GM10248 (cell line): ENCODE results near the gene PLCB3.

Source experiments
- CTCF ChIA-PET: fragments of 300-600 bp; sonication (Branson Sonifier 250); formaldehyde crosslinking; extraction: SDS; loops from one replicate; lab custom pipeline; 2021; ENCODE audit warnings: antibody characterized with exemption; lab: Yijun Ruan, JAX
- POLR2A ChIA-PET: fragments of 350-650 bp; sonication (Branson Sonifier 250); formaldehyde crosslinking; extraction: SDS; loops from one replicate; lab custom pipeline; 2020; ENCODE audit warnings: antibody characterized with exemption; lab: Yijun Ruan, JAX
- DNase-seq: peaks from one replicate; pipeline ENCODE4 v3.0.0; 2012; ENCODE audit errors: extremely low spot score
- TF ChIP-seq, protein P1 (sequence below): IDR thresholded peaks from 2 replicates; pipeline ENCODE4 v1.5.1; 2012; ENCODE audit warnings: mild to moderate bottlenecking, low read depth; ENCODE audit errors: extremely low read depth, missing control alignments, control extremely low read depth

PLCB3 gene

DNA sequence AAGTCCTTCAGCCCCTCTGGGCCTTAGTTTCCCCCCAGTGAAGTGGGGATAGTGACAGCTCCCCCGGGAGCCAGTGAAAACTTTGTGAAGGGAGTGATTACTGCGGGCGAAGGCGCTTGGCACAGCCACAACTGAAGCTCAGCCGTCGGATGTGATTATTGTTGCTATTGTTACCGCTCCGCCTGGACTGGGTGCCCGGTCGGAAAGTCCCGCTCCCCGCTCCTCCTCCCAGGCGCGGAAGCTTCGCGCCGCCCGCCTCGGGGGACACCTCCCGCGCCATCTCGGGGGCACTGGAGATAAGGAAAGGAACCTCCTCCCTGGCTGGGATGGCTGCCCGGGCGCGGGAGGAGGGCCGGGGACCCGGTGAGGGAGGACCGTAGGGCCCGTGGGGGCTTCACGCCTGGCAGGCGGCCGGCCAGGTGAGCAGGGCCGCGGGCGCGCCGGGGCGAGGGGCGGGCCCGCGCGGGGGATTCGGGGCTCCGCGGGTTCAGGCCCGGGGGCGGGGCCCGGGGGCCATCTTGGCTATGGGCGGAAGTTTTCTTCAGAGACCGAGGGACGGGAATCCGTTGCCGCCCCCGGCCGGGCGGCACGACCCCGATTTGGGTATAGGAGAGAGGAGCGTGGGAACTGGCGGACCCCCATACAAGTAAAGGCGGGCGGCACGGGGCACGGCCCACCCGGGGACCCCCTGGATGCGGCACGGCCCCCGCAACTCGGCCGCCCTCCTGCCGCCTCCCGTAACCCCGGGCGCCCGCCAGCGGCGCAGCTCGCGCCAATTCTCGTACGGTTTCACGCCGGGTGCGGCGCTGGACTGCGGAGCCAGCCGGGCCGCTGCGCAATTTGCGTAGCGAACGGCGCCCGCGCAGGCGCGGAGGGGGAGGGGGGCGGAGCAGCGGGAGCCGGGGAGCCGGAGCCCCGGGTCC lies 33.9 kb downstream of the PLCB3 start, which contains the start of gene GPR137:
Gene GPR137, plus strand, starts transcription at position 887 of the 923 bp plus-strand sequence. CDS start 677 bp downstream, outside the sequence.
- CTCF ChIA-PET, result interaction anchor here (1.2 to 14.3 kb wide), 4 partner anchors 13 to 80 kb away, joined by 3 to 186 read pairs (median 14); partner anchors contain the start of genes CATSPERZ and ESRRA
- POLR2A ChIA-PET, result interaction anchor here (0.6 to 2.7 kb wide), 5 partner anchors 14 to 100 kb away, joined by 3 to 11 read pairs (median 4); partner anchors contain the start of genes NUDT22 and STIP1
- TF ChIP-seq, protein P1, sequence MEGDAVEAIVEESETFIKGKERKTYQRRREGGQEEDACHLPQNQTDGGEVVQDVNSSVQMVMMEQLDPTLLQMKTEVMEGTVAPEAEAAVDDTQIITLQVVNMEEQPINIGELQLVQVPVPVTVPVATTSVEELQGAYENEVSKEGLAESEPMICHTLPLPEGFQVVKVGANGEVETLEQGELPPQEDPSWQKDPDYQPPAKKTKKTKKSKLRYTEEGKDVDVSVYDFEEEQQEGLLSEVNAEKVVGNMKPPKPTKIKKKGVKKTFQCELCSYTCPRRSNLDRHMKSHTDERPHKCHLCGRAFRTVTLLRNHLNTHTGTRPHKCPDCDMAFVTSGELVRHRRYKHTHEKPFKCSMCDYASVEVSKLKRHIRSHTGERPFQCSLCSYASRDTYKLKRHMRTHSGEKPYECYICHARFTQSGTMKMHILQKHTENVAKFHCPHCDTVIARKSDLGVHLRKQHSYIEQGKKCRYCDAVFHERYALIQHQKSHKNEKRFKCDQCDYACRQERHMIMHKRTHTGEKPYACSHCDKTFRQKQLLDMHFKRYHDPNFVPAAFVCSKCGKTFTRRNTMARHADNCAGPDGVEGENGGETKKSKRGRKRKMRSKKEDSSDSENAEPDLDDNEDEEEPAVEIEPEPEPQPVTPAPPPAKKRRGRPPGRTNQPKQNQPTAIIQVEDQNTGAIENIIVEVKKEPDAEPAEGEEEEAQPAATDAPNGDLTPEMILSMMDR, result peak; percentile 6
- DNase-seq, result peak; percentile 94

DNA sequence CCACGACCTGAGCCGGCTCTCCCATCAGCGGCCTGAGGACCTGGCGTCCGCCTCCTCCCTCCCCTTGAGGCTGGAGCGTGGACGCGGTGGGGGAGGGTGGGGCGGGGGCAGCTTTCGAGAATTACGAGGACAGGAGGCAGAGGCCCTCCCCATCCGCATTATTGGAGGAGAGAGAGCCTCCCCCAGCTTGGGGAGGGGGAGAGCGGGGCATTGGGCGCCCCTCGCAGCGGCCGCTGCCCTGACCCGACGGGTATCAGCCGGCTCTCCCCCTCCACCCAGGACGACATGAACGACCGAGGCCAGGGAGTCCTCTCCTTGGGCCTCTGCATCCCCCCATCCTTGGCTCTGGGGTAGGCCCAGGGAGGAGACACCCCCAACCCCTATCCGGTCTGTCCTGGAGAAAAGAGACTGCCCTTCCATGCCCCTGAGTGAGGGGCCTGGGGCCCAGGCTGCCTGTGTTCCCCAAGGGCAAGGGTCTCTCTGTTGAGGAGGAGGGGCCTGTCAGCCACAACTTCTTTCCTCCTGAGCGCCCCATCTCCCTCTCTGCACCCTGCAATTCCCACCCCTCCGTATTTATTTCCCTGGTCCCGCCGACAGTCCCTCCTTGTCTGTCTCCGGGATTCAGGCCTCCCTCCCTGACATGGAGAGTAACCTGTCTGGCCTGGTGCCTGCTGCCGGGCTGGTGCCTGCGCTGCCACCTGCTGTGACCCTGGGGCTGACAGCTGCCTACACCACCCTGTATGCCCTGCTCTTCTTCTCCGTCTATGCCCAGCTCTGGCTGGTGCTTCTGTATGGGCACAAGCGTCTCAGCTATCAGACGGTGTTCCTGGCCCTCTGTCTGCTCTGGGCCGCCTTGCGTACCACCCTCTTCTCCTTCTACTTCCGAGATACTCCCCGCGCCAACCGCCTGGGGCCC lies 34.8 kb downstream of the PLCB3 start:
- no peak for DNase-seq
- ChIA-PET POLR2A (interaction anchor here (0.6 kb wide), 1 partner anchor 15 kb away, joined by 4 read pairs; no protein-coding TSS in a partner anchor), CTCF (interaction anchor here (1.3 to 14.3 kb wide), 3 partner anchors 17 to 81 kb away, joined by 3 to 186 read pairs (median 6); partner anchors contain the start of genes CATSPERZ and ESRRA)
- TF ChIP-seq, protein P1, result peak; percentile 19

DNA sequence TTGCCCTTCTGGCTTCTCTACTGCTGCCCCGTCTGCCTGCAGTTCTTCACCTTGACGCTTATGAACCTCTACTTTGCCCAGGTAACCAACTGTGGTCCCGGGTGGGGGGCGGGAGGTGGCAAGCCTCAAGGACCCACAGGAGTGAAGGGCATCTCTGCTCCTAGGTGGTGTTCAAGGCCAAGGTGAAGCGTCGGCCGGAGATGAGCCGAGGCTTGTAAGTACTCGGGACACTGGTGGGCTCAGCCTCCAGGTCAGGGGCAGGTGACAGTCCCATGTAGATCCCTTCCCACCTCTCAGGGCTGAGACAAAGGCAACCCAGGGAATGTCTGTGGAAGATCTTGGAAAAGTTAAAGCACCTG lies 35.5 kb downstream of the PLCB3 start:
- CTCF ChIA-PET, result interaction anchor here (1.3 to 14.3 kb wide), 2 partner anchors 16 to 24 kb away, joined by 3 to 186 read pairs; partner anchors contain the start of genes CATSPERZ and ESRRA
- no peak for DNase-seq
- POLR2A ChIA-PET, result no interaction called here
- TF ChIP-seq, protein P1, result no peak

DNA sequence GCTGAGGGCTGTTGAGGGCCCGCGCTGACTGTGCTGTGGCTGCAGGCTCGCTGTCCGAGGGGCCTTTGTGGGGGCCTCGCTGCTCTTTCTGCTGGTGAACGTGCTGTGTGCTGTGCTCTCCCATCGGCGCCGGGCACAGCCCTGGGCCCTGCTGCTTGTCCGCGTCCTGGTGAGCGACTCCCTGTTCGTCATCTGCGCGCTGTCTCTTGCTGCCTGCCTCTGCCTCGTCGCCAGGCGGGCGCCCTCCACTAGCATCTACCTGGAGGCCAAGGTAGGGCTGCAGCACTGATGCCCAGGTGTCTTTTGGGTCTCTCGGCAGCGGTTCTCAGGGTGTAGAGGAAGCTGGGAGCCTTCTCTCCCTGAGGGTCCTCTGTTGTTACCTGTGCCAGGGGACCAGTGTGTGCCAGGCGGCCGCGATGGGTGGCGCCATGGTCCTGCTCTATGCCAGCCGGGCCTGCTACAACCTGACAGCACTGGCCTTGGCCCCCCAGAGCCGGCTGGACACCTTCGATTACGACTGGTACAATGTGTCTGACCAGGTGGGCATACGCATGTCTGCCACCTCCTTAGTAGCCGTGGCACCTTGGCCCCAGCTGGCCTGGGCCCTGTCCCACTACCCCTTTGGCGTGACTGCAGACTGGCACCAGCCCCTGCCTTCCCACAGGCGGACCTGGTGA lies 36.5 kb downstream of the PLCB3 start:
- POLR2A ChIA-PET, result interaction anchor here (0.6 kb wide), 1 partner anchor 22 kb away, joined by 3 read pairs; no protein-coding TSS in a partner anchor
- DNase-seq, result no peak
- TF ChIP-seq, protein P1, result no peak
- CTCF ChIA-PET, result interaction anchor here (1.0 to 14.3 kb wide), 3 partner anchors 9 to 23 kb away, joined by 3 to 186 read pairs (median 3); partner anchors contain the start of genes CATSPERZ and ESRRA

DNA sequence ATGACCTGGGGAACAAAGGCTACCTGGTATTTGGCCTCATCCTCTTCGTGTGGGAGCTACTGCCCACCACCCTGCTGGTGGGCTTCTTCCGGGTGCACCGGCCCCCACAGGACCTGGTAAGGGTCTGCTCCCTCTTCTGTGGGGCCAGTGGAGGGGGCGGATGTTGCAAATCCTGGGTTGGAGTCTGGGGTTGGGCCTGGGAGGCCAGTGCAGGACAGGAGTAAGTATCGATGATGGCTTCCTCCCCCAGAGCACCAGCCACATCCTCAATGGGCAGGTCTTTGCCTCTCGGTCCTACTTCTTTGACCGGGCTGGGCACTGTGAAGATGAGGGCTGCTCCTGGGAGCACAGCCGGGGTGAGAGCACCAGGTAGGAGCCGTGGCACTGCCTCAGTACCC lies 37.0 kb downstream of the PLCB3 start:
- CTCF ChIA-PET, result interaction anchor here (1.0 to 14.3 kb wide), 2 partner anchors 9 to 15 kb away, joined by 3 to 186 read pairs; partner anchors contain the start of genes CATSPERZ and ESRRA
- TF ChIP-seq, protein P1, result no peak
- DNase-seq, result no peak
- POLR2A ChIA-PET, result interaction anchor here (0.6 kb wide), 1 partner anchor 22 kb away, joined by 3 read pairs; no protein-coding TSS in a partner anchor
